LHCN-M2 (cell line): Measurements from ENCODE around the gene GRAMD4. TPM values are rescaled to one million over a fixed set of nuclear protein-coding genes. Genes with fewer than 3 reads are reported as not detected.
"Not testable (repeated sequence)": the region's sequence is repeated elsewhere in the genome, so short reads cannot be mapped to it uniquely, and the experiment has no call there.

Source experiments
- DNase-seq: peaks from one replicate; pipeline ENCODE4 v3.0.0-alpha.2; 2012; ENCODE audit warnings: low read depth
- total RNA-seq: library from RNA; depleted of rRNA; stranded (reverse); fragments of >200 nt; gene quantifications from 2 replicates; pipeline ENCODE4 v1.2.3, GENCODE V29; 2014

GRAMD4 gene
- total RNA-seq, 1 experiment from 2014 or later, result 5.8 TPM

DNA sequence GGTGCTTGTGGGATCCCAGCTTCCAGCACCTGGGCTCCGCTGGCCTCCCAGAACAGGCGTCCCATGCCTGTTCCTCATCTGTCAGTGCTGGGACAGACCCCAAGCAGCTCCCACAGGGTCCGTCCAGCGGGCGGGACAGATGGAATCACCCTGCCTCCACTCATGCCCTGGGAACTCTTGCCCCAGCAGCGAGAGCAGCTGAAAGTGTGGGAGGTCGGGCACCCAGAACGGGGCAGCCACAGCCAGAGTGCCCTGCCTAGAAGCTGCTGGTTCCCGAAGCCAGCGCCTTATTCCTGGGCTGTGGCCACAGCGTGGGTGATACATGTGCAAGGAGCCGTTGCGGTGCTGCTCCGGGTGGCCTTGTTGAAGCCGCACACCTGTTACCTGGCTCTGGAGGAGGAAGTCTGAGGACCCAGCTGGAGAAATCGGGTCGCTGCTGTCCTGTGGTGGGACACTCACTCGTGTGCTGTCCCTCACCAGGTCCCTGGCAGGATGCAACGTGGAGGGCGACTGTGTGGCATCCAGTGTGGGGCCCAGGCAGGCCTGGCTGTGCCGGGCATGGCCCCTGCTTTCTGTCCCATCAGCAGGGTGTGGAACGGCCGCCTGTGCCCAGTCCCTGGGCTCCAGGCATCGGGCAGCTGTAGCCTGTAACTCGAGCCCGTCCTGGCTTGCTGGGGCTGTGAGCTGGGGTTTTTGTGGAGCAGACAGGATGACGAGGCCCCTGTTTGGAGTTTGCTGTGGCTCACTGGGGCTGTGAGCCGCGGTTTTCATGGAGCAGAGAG is 16.2 kb downstream of the GRAMD4 start:
- DNase-seq, result peak; percentile 11

GRCh38 chr22:46637711-46638600 is 17.8 kb downstream of the GRAMD4 start:
- no peak for DNase-seq

DNA sequence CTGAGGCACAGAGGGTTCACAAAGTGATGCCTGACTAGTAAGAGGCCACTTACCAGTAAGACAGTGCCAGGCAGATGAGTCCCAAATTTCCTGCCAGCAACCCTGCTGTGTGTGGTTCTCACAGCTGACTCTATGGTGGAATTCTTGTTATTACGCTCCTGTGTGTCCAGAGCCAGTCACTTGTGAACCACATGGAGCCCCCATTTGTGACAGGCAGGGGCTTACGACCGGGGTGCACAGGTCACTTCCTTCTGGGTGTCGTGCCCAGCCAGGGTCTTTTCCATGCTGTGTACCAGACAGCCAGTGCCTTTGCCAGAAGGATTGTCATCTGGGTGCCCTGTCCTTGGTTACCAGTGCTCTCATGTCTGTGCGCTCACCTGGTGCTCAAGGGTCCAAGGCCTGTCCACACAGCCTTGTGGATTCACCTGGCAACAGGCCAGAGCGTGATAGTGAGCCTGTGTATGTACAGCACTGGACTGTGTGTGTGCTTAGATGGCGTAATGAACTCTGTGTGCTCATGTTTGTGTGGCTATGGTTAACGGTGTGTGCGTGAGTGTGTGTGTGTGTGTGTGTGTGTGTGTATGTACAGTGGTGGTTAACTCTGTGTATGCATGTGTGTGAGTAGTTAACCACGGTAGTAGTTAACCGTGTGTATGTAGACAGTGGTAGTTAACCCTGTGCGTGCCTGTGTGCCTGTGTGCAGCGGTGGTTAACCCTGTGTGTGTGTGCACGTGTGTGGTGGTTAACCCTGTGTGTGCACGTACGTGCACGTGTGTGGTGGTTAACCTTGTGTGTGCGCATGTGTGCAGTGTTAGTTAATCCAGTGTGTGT is 18.6 kb downstream of the GRAMD4 start:
- peak; percentile 17 for DNase-seq

- DNase-seq, result no peak
These were observed 19.7 kb downstream of the GRAMD4 start for GRCh38 chr22:46639843-46640242.

- no peak for DNase-seq
These were observed 20.3 kb downstream of the GRAMD4 start for GRCh38 chr22:46640293-46641055.

DNA sequence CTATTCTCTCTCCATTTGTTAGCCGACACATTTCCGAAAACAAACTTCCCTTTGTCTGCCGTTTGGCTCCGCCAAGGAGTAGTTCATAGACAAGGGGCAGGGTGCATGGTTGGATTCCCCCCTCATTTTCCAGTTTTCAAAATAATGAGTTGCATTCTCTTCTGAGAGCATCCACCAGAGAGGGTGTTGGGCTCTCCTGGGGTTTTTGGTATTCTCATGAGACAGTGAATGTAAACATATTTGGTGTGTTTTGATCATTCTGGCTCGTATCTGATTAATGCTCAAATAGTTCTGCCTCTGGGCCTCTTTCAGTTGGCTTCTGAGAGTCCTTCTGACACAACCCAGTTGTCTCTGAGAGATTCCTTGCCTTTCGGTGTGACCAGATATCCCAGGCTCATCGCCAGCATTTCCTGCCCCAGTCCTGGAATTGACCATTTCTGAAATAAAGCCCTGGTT is 21.7 kb downstream of the GRAMD4 start:
- no peak for DNase-seq

DNA sequence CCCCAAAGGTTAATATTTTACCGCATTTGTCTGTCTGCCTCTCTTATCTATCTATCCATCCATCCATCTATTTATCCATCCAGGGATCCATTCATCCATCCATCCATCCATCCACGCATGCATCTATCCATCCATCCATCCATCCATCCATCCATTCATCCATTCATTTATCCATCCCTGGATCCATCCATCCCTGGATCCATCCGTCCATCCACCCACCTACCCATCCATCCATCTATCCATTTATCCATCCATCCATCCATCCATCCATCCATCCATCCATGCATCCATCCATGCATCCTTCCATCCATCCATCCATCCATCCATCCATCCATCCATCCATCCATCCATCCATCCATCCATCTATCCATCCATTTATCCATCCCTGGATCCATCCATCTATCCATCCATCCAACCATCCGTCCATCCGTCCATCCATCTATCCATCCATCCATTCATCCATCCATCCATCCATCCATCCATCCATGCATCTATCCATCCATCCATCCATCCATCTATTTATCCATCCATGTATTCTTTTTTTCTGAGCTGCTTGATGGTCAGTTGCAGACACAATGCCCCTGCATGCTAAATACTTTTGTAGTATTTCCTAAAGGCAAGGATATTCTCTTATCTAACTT is 22.8 kb downstream of the GRAMD4 start:
- DNase-seq, result not testable (repeated sequence)

- no peak for DNase-seq
These were observed 26.5 kb downstream of the GRAMD4 start for GRCh38 chr22:46646531-46647215.

DNA sequence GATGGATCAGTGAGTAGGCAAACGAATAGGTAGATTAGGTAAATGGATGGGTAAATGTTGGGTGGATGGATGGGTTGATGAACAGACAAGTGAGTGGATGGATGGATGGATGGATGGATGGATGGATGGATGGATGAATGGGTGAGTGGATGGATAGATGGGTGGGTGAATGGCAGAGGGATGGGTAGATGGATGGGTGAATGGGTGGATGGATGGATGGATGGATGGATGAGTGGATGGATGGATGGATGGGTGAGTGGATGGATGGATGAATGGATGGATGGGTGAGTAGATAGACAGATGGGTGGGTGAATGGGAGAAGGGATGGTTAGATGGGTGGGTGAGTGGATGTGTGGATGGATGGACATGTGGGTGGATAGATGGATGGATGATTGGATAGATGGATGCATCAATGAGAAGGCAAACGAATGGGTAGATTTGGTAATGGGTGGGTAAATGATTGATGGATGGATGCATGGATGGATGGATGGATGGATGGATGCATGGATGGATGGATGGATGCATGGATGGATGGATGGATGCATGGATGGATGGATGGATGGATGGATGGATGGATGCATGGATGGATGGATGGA is 28.1 kb downstream of the GRAMD4 start:
- DNase-seq, result not testable (repeated sequence)

- DNase-seq, result no peak
These were observed 29.2 kb downstream of the GRAMD4 start for GRCh38 chr22:46649141-46650077.

GRCh38 chr22:46650078-46650810 is 30.1 kb downstream of the GRAMD4 start:
- DNase-seq, result no peak

GRCh38 chr22:46651316-46651715 is 31.1 kb downstream of the GRAMD4 start:
- no peak for DNase-seq

GRCh38 chr22:46652081-46652846 is 32.1 kb downstream of the GRAMD4 start:
- peak; percentile 18 for DNase-seq

DNA sequence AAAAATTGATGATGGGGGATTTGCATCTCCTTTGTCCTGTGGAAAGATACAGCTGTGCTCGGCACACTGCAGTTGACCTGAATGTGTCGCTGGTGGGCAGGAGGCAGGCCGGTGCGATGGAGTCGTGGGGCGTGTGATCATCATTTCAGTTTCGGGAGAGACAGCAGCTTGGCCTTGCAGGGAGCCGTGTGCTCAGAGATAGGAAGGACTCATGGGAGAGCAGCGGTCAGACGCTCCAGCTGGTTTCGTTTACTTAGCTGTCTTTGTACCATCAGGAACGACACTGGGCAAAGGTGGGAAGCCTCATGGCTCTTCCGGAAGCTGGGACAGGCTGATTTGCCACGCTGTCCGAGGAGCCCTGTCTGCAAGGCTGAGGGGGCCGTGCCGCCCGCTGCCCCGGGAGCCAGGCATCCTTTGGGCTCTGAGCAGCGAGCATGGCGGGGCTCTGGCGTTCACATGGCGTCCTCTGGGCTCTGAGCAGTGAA is 32.7 kb downstream of the GRAMD4 start:
- DNase-seq, result no peak

GRCh38 chr22:46653596-46653995 is 33.4 kb downstream of the GRAMD4 start:
- no peak for DNase-seq

- DNase-seq, result no peak
These were observed 34.2 kb downstream of the GRAMD4 start for GRCh38 chr22:46654426-46654825.
